Mesodermal cell (in vitro differentiated cells): Measurements from ENCODE around the gene RGS9BP.
A peak's percentile ranks its signal among the peaks of the same experiment; 100 is the strongest.
"Not testable (repeated sequence)": the region's sequence is repeated elsewhere in the genome, so short reads cannot be mapped to it uniquely, and the experiment has no call there.

Source experiments
- H3K27ac ChIP-seq: 2 replicates; pipeline ENCODE4 v1.7.0; 2013; ENCODE audit warnings: mild to moderate bottlenecking, low read depth, low read length, moderate library complexity; ENCODE audit not compliant: severe bottlenecking
- H3K36me3 ChIP-seq: 2 replicates; pipeline ENCODE4 v1.7.1; 2013; ENCODE audit warnings: mild to moderate bottlenecking, low read length, moderate library complexity; ENCODE audit not compliant: control insufficient read depth, insufficient read depth
- H3K4me1 ChIP-seq: one replicate; pipeline ENCODE4 v1.7.1; 2013; ENCODE audit warnings: mild to moderate bottlenecking, low read length; ENCODE audit not compliant: insufficient read depth, control insufficient read depth, poor library complexity, severe bottlenecking
- H3K4me3 ChIP-seq: 2 replicates; pipeline ENCODE4 v1.7.0; 2013; ENCODE audit warnings: low read length, control low read depth, mild to moderate bottlenecking; ENCODE audit not compliant: insufficient read depth, poor library complexity, severe bottlenecking; ENCODE audit errors: extremely low read depth
- H3K9me3 ChIP-seq: 2 replicates; pipeline ENCODE4 v1.7.1; 2013; ENCODE audit warnings: mild to moderate bottlenecking, low read length, moderate library complexity; ENCODE audit not compliant: control insufficient read depth
- WGBS, 2 experiments: methylation state at CpG; one replicate each; pipeline ENCODE4 v1.1.5; 2013; ENCODE audit warnings: missing lambda C conversion rate in 2 of 2; ENCODE audit not compliant: insufficient coverage in 2 of 2; 5-methylcytosine and 5-hydroxymethylcytosine counted together

Gene RGS9BP

DNA sequence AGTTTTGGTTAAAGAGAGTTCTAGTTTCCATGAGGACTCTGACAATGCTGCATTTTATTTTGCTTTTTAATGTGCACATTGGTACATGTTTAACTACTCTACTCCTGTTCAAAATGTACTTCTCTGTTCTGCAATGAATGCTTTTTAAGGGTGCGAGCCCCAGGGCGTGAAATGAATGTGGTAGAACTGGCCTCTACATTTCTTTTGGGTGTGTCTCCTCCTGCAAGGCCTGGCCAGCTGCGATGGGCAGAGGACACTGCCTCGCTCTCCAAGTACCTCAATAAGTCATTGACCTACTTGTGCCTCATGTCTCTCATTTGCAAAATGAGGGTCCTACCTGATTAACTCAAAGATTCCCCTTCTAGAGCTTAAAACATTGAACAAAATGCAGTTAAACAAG is 6.7 kb downstream of the RGS9BP start:
- Histone ChIP-seq H3K36me3 (no peaks in the 10 kb centered on the region), H3K4me1 (no peaks in the 10 kb centered on the region), H3K27ac (no peak overlapping the region), H3K4me3 (no peak overlapping the region), H3K9me3 (no peaks in the 10 kb centered on the region)
- 69 to 97% methylated on average over 2 to 4 of the region's 4 CpGs for WGBS, 2 experiments

DNA sequence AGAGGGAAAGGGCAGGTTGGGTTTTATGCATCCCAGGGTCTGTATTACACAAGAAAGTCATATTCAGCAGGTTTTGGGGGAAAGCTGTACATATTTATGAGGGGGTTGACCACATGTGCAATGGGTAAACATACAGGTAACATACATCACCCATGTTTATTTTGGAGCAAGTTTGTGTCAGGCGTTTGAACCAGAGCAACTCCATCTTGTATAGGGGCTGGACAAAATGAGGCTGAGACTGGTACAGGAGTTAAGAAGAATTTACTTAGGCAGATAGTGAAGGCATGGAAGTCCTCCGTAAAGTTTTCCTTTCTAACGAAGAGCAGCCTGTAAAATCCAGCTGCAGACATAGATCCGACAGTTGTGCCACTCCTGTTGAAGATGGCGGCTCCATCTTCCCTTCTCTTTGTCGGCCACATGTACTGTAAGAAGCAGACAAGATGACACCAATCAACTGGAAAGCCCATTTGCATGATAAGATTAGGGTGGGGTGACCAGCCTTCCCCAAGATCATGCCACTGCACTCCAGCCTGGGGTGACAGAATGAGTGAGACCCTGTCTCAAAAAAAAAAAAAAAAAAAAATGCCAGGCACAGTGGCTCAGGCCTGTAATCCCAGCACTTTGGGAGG is 11.3 kb downstream of the RGS9BP start:
- Histone ChIP-seq H3K4me1 (no peaks in the 10 kb centered on the region), H3K36me3 (no peaks in the 10 kb centered on the region), H3K9me3 (no peaks in the 10 kb centered on the region), H3K4me3 (no peak overlapping the region), H3K27ac (no peak overlapping the region)
- 91 to 94% methylated on average over 4 to 5 of the region's 6 CpGs for WGBS, 2 experiments

DNA sequence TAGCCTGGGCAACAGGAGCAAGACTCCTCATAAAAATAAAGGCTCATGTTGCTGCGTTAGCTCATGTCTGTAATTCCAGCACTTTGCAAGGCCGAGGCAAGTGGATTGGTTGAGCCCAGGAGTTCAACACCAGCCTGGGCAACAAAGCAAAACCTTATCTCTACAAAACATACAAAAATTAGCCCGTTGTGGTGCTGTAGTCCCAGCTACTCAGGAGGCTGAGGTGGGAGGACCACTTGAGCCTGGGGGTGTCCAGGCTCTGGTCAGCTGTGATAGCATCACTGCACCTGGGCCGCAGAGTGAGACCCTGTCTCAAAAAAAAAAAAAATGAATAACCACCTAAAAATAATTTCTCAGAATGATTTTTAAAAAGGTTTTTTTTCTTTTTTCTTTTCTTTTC is 12.0 kb downstream of the RGS9BP start:
- 90 to 100% methylated on average over 1 to 2 of the region's 4 CpGs for WGBS, 2 experiments
- no peaks in the 10 kb centered on the region for H3K36me3 ChIP-seq
- H3K4me1 ChIP-seq: no peaks in the 10 kb centered on the region
- peaks cover 3% of the 10 kb centered on the region for H3K9me3 ChIP-seq
- no peak overlapping the region for H3K4me3 ChIP-seq
- H3K27ac ChIP-seq: no peak overlapping the region

DNA sequence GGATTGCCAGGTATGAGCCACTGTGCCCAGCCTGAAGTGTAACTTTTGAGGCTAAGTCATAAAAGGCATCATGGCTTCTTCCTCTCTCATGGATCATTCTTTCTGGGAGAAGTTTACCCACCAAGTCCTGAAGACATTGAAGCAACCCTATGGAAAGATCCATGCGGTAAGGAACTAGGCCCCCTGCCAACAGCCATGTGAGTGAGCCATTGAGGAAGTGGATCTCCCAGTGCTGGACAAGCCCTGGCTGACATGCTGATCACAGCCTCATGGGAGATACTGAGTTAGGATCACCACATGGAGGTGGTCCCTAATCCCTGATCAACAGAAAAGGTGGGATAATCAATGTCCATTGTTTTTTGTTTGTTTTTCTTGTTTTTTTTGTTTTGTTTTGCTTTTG is 12.7 kb downstream of the RGS9BP start:
- WGBS, 2 experiments: 89 to 92% methylated on average over 1 of the region's 1 CpG
- H3K27ac ChIP-seq: no peak overlapping the region
- H3K36me3 ChIP-seq: no peaks in the 10 kb centered on the region
- H3K9me3 ChIP-seq: peaks cover 9% of the 10 kb centered on the region
- no peaks in the 10 kb centered on the region for H3K4me1 ChIP-seq
- no peak overlapping the region for H3K4me3 ChIP-seq

DNA sequence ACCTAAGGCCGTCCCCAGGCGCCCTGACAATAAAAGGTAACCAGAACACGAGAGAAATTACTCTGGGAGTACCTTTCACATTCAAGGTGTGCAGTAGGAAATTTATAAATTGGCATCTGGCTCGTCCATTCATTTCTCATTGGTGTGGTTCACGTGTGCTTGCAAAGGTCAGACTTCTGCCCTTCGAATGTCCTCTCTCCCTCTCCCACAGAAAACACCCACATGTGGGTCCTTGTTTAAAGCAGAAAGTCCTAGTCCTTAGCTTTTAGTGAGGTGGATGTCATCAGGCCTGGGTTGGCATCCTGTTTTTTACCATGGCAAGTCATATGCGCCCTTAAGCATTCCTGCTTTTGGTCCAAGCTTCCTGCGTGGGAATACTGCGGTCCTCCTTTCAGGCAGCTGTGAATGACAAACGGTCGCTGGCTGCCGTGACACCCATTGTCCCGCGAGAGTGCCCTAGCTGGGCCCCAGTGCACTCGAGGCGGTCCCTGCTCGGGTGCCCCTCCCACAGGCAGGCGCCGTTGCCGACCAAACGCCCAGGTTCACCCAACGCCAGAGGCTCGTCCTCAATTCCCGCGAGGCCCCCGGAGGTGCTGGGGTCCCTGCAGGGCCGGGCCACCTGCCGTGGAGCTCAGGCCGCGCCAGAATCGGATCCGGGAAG is 15.8 kb downstream of the RGS9BP start, which contains the start of gene NUDT19:
NUDT19 (plus strand) TSS at position 531 of the 661 bp plus-strand sequence. CDS start 140 bp downstream, outside the sequence.
- 21 to 27% methylated on average over 21 to 29 of the region's 32 CpGs for WGBS, 2 experiments
- peak within 1 kb of the TSS; percentile 44 for H3K4me3 ChIP-seq
- peak within 1 kb of the TSS; percentile 16 for H3K27ac ChIP-seq
- peaks cover 11% of the 10 kb centered on the region for H3K9me3 ChIP-seq
- H3K36me3 ChIP-seq: no peaks in the 10 kb centered on the region
- H3K4me1 ChIP-seq: no peaks in the 10 kb centered on the region

DNA sequence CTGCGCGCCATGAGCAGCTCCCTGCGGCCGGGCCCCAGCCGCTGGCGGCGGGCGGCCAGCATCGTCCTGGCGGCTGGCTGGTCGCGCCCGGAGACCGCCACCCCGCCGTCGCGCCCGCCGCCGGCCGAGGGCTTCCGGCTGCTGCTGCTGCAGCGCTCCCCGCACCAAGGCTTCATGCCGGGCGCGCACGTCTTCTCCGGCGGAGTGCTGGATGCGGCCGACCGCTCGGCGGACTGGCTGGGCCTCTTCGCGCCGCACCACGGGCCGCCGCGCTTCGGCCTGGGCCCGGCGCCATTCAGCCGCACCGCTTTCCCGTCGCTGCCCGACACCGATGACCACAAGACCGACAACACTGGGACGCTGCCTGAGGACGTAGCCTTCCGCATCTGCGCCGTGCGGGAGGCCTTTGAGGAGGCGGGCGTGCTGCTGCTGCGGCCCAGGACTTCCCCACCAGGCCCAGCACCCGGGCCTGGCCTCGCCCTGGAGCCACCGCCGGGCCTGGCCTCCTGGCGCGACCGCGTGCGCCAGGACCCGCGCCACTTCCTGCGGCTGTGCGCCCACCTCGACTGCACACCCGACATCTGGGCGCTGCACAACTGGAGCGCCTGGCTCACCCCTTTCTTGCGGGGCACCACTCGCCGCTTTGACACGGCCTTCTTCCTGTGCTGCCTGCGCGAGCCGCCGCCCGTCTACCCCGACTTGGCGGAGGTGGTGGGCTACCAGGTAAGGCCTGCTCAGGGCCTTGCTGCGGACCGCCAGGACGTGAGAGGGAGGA is 16.5 kb downstream of the RGS9BP start:
- H3K27ac ChIP-seq: peak overlapping the region; percentile 16
- H3K4me3 ChIP-seq: peak overlapping the region; percentile 44
- H3K36me3 ChIP-seq: no peaks in the 10 kb centered on the region
- WGBS, 2 experiments: 28 to 32% methylated on average over 70 to 91 of the region's 93 CpGs
- no peaks in the 10 kb centered on the region for H3K4me1 ChIP-seq
- peaks cover 11% of the 10 kb centered on the region for H3K9me3 ChIP-seq

DNA sequence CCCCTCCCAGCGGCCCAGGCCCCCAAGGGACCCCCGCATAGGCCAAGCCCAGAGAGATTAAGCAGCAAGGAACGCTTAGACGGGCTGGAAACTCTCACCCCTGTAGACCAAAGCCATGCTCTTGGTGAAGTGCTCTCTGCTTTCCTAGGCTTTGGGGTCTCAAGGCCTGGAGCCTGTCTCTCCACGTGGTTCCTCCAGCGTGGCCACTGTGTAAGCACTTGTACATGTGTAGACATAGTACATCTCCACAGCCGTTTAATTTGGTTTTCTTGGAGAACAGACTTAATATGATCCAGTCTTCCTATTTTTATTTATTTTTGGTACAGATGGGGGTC is 17.0 kb downstream of the RGS9BP start:
- Histone ChIP-seq H3K9me3 (peaks cover 11% of the 10 kb centered on the region), H3K4me3 (peak overlapping the region; percentile 44), H3K4me1 (no peaks in the 10 kb centered on the region), H3K36me3 (no peaks in the 10 kb centered on the region), H3K27ac (no peak overlapping the region)
- 90 to 99% methylated on average over 6 to 7 of the region's 7 CpGs for WGBS, 2 experiments

DNA sequence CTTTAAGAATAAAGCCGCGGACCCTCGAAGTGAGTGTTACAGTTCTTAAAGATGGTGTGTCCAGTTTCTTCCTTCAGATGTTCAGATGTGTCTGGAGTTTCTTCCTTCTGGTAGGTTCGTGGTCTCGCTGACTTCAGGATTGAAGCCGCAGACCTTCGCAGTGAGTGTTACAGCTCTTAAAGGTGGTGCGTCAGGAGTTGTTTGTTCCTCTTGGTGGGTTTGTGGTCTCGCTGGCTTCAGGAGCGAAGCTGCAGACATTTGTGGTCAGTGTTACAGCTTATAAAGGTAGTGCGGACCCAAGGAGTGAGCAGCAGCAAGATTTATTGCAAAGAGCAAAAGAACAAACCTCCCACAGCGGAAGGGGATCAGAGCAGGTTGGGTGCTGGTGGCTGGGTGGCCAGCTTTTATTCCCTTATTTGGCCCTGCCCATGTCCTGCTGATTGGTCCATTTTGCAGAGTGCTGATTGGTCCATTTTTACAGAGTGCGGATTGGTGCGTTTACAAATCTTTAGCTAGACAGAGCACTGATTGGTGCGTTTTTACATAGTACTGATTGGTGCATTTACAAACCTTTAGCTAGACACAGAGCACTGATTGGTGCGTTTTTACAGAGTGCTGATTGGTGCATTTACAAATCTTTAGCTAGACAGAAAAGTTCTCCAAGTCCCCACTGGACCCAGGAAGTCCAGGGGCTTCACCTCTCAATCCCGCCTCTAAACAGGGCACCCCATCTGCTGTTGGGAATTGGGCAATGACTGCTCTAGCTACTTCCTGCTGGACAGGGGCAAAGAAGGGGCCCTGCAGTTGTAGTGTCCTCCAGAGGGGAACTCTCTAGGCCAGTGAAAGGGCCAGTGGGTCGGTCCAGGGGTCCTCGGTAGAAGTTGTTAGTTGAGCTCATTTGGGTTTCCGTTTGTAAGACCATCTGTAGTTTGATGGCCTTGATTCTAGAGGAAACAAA is 17.8 kb downstream of the RGS9BP start:
- WGBS, 2 experiments: 89 to 90% methylated on average over 11 to 18 of the region's 20 CpGs
- not testable (repeated sequence) for H3K4me3 ChIP-seq, H3K36me3 ChIP-seq, H3K4me1 ChIP-seq, H3K27ac ChIP-seq
- peaks cover 11% of the 10 kb centered on the region for H3K9me3 ChIP-seq

DNA sequence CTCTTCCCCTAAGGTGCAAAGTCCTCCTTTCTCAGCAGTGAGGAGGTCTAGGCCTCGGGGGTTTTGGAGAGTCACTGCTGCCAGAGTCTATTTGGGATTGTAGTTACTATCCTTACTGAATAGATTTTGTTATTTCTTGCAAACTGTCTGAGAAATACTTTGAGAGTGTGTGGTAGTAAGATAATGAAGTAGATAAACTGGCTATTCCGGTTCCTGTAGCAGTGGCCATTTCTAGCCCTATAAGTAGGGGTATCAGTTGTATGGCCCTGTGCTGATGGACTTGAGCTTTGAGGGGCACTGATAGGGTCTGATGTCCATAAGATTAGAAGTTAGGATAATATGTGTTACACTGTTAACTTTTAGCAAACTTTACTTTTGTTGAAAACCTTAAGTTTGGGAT is 18.7 kb downstream of the RGS9BP start:
- not testable (repeated sequence) for H3K27ac ChIP-seq, H3K4me3 ChIP-seq, H3K4me1 ChIP-seq, H3K36me3 ChIP-seq
- 93 to 100% methylated on average over 1 of the region's 2 CpGs for WGBS, 2 experiments
- peaks cover 11% of the 10 kb centered on the region for H3K9me3 ChIP-seq

DNA sequence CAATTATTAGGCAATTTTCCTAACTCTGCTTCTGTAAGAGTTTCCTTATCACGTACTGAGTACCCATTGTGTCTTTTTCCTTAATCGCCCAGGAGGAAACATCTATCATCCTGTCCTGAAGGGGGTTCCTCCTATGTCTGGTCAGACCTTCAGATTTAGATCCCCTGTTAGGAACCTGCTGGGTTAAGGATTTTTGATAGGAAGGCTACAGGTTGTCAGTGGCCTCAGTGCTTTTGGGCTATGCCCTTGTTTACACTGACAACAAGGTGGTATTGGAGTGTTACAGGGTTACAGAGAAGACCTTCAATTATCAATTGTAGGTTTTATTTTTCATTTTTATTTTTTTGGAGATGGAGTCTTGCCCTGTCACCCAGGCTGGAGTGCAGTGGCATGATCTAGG is 19.2 kb downstream of the RGS9BP start:
- H3K4me3 ChIP-seq, H3K27ac ChIP-seq, H3K4me1 ChIP-seq, H3K36me3 ChIP-seq: not testable (repeated sequence)
- H3K9me3 ChIP-seq: peaks cover 11% of the 10 kb centered on the region
- 88% methylated on average over 2 of the region's 2 CpGs for WGBS, 2 experiments
